Measurements from ENCODE around the gene LDHAL6B. TPM values are rescaled to one million over a fixed set of nuclear protein-coding genes. Genes with fewer than 3 reads are reported as not detected.

The LDHAL6B gene
- total and polyA plus RNA-seq, 7 donors: 0.06 TPM; not detected in 5

- intact Hi-C loops (cut with DNase I): no loop called here
- Histone ChIP-seq H3K27ac (no peak overlapping the region), H3K4me3 (no peak overlapping the region), H3K27me3 (ENCODE audit: insufficient read depth in 3 of 3, low read length in 2 of 3) (no peaks in the 10 kb centered on the region), H3K9me3 (no peaks in the 10 kb centered on the region), H3K4me1 (no peaks in the 10 kb centered on the region), H3K36me3 (ENCODE audit: insufficient read depth in 1 of 2, low read depth in 1 of 2) (peaks cover 5 to 63% of the 10 kb centered on the region in 2 donors)
- 96 to 99% (median 97%) methylated on average over 5 of the region's 5 CpGs for WGBS, 3 donors
- no peak for DNase-seq
- TF ChIP-seq CTCF (IDR thresholded peaks at IDR 0.05): no peak
- ATAC-seq: no peak
These were observed 17.4 kb upstream of the LDHAL6B start for GRCh38 chr15:59189241-59189640.

- 93 to 96% (median 95%) methylated on average over 7 of the region's 7 CpGs for WGBS, 3 donors
- no peak for ATAC-seq
These were observed 16.4 kb upstream of the LDHAL6B start for GRCh38 chr15:59190291-59190690.

GRCh38 chr15:59191855-59192237 lies 14.8 kb upstream of the LDHAL6B start:
- Histone ChIP-seq H3K4me1 (no peaks in the 10 kb centered on the region), H3K4me3 (no peak overlapping the region), H3K36me3 (ENCODE audit: insufficient read depth in 1 of 2, low read depth in 1 of 2) (peaks cover 5 to 83% of the 10 kb centered on the region in 2 donors), H3K27me3 (ENCODE audit: insufficient read depth in 3 of 3, low read length in 2 of 3) (no peaks in the 10 kb centered on the region), H3K27ac (no peak overlapping the region), H3K9me3 (no peaks in the 10 kb centered on the region)
- ATAC-seq (no peak), DNase-seq (no peak)
- intact Hi-C loops (cut with DNase I): no loop called here
- WGBS, 3 donors: 76 to 81% (median 80%) methylated on average over 6 of the region's 6 CpGs
- TF ChIP-seq CTCF (IDR thresholded peaks at IDR 0.05): no peak

More at GRCh38 chr15:59190291-59190690, 16.4 kb upstream of the LDHAL6B start:
- Histone ChIP-seq H3K4me1 (no peaks in the 10 kb centered on the region), H3K4me3 (no peak overlapping the region), H3K9me3 (no peaks in the 10 kb centered on the region), H3K27me3 (ENCODE audit: insufficient read depth in 3 of 3, low read length in 2 of 3) (no peaks in the 10 kb centered on the region), H3K36me3 (ENCODE audit: insufficient read depth in 1 of 2, low read depth in 1 of 2) (peaks cover 5 to 74% of the 10 kb centered on the region in 2 donors), H3K27ac (no peak overlapping the region)
- intact Hi-C loops (cut with DNase I): no loop called here
- no peak for DNase-seq
- TF ChIP-seq CTCF (IDR thresholded peaks at IDR 0.05): no peak

- no peaks in the 10 kb centered on the region for H3K4me1 ChIP-seq
- no peak for TF ChIP-seq CTCF (IDR thresholded peaks at IDR 0.05)
- H3K27ac ChIP-seq: no peak overlapping the region
- no peak overlapping the region for H3K4me3 ChIP-seq
- DNase-seq (no peak), ATAC-seq (no peak)
- no peaks in the 10 kb centered on the region for H3K27me3 ChIP-seq (ENCODE audit: insufficient read depth in 3 of 3, low read length in 2 of 3)
- 81 to 86% (median 81%) methylated on average over 10 of the region's 10 CpGs for WGBS, 3 donors
- intact Hi-C loops (cut with DNase I): no loop called here
- H3K36me3 ChIP-seq (ENCODE audit: insufficient read depth in 1 of 2, low read depth in 1 of 2): peaks cover 5 to 79% of the 10 kb centered on the region in 2 donors
- H3K9me3 ChIP-seq: no peaks in the 10 kb centered on the region
These were observed 11.9 kb upstream of the LDHAL6B start for GRCh38 chr15:59194639-59195325.

GRCh38 chr15:59196416-59196815 lies 10.2 kb upstream of the LDHAL6B start:
- Histone ChIP-seq H3K4me1 (no peaks in the 10 kb centered on the region), H3K36me3 (ENCODE audit: insufficient read depth in 1 of 2, low read depth in 1 of 2) (peaks cover 5 to 77% of the 10 kb centered on the region in 2 donors), H3K27ac (no peak overlapping the region), H3K27me3 (ENCODE audit: insufficient read depth in 3 of 3, low read length in 2 of 3) (no peaks in the 10 kb centered on the region), H3K9me3 (no peaks in the 10 kb centered on the region), H3K4me3 (no peak overlapping the region)
- ATAC-seq: no peak
- DNase-seq: no peak
- no peak for TF ChIP-seq CTCF (IDR thresholded peaks at IDR 0.05)
- WGBS, 3 donors: 97 to 99% (median 97%) methylated on average over 2 of the region's 2 CpGs
- intact Hi-C loops (cut with DNase I): no loop called here

All from psoas muscle (tissue), 8 donors.